GM18873 (cell line): ENCODE data around the gene PPP1R12A.
"Not testable (repeated sequence)": the region's sequence is repeated elsewhere in the genome, so short reads cannot be mapped to it uniquely, and the experiment has no call there.

Experiments used
- ATAC-seq: cut with Tn5 transposase; IDR thresholded peaks from one replicate; pipeline ENCODE4 v1.9.1; 2021; ENCODE audit warnings: mild to moderate bottlenecking, moderate library complexity, moderate number of reproducible peaks; ENCODE audit not compliant: unreplicated experiment, low FRiP score

PPP1R12A gene

DNA sequence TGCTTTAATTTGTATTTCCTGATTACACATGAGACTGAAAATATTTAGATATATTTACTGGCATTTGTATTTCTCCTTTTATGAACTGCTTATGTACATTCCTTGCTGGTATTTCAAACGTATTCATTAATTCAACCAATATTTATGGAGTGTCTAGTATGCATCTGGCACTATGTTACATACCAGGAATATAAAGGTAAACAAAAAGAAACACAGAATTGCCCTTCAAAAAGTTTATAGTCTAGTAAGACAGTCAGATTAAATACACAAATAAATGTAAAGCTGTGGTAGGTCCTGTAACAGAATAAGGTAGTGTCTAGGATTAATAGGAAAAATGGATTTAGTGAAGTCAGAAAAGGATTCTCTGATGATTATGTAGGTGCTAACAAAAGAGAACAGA, 87.5 kb downstream of the PPP1R12A start:
- no peak for ATAC-seq

DNA sequence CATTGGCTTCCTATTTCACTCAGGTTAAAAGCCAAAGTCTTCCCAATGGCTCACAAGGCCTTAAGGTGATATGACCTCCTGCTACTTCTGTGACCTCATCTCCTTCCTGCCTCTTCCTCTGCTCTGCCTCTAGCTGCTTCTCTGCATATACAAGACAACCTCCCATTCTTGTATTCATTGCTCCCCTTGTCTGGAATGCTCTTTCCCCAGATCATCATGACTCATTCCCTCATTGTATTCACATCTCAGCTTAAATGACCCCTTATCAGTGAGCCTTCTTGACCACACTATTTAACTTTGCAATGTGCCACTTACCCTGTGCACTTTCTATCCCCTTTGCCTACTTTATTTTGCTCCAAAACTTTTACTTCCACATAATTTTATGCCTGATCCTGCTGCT, 90.2 kb downstream of the PPP1R12A start:
- no peak for ATAC-seq

DNA sequence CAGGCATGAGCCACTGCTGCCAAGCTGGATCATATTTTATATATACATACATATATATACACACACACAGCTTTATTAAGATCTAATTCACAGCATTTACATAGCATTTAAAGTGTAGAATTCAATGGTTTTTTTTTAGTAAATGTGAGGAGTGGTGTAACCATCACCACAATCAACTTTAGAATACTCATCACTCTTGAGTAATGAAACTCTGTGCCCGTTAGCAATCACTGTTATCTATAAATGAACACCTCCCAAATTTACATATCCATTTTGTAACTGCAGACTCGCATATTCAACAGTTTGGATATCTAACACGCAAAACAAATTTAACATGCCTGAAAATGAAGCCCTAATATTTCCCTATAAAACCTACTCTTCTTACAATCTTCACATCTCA, 90.9 kb downstream of the PPP1R12A start:
- ATAC-seq, result no peak

DNA sequence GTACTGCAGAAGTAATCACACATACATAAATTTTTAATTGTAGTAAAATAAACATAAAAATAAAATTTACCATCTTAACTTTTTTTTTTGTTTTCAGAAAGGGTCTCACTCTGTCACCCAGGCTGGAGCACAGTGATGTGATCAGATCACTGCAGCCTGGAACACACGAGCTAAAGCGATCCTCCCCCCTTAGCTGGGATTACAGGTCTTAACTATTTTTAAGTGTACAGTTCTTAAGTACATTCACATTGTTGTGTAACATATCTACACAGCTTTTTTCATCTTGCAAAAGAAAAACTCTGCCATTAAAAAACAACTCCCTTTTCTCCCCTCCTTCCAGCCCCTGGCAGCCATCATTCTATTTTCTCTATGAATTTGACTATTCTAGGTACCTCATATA, 92.3 kb downstream of the PPP1R12A start:
- ATAC-seq, result no peak

DNA sequence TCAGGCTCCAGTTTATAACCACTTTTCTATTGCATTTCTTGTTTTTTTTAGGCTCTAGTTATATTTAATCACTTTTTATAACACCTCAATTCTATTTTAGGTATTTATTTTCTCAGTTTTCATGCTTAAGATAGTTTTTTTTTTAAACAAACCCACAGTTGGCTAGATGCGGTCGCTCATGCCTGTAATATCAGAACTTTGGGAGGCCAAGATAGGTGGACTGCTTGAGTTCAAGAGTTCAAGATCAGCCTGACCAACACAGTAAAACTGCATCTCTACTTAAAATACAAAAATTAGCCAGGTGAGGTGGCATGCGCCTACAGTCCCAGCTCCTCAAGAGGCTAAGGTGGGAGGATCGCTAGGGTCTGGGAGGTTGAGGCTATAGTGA, 93.0 kb downstream of the PPP1R12A start:
- no peak for ATAC-seq

DNA sequence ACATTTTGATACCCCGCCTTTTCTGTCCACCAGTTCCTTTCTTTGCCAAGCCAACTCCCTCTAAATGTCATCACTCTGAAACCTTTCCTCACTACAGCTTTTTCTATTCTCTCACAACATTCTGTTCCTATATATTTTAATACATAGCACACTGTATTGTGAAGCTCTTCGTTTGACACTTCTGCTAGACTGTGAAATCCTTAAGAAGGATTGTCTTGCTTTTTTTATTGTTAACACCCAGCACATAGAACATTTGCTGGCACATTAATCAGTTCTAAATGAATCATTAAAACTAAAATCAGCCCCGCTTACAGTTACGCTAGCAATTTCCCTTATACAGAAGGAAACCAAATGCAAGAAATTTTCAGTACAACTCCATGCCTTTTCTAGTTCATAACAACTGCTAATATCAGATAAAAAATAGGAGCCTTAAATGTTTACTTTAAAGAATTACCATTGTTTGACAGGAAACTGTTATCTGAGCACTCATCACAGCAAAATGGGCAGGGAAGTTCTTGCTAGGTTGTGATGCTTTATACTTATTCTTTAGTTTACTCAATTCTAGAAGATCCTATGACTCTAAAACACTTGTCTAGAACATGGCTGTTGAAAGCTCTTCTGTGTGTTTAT, 93.5 kb downstream of the PPP1R12A start:
- ATAC-seq, result no peak

DNA sequence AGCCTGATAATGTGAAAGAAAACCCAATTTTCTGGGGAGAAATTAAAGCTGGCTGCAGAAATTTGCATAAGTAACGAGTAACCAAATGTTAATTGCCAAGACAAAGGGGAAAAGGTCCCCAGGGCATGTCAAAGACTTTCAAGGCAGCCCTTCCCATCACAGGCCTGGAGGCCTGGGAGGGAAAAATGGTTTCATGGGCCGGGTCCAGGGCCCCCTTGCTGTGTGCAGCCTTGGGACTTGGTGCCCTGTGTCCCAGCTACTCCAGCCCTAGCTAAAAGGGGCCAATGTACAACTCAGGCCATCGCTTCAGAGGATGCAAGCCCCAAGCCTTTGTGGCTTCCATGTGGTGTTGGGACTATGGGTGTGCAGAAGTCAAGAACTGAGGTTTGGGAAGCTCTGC, 96.5 kb downstream of the PPP1R12A start:
- no peak for ATAC-seq

DNA sequence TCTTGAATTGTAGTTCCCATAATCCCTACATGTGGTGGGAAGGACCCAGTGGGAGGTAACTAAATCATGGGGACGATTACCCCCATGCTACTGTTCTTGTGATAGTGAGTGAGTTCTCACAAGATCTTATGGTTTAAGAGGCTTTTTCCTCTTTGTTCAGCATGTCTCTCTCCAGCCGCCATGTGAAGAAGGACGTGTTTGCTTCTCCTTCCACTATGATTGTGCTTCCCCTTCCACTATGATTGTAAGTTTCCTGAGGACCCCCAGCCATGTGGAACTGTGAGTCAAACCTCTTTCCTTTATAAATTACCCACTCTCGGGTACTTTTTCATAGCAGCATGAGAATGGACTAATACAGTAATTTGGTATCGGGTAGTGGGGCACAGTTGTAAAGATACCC, 97.3 kb downstream of the PPP1R12A start:
- no peak for ATAC-seq

DNA sequence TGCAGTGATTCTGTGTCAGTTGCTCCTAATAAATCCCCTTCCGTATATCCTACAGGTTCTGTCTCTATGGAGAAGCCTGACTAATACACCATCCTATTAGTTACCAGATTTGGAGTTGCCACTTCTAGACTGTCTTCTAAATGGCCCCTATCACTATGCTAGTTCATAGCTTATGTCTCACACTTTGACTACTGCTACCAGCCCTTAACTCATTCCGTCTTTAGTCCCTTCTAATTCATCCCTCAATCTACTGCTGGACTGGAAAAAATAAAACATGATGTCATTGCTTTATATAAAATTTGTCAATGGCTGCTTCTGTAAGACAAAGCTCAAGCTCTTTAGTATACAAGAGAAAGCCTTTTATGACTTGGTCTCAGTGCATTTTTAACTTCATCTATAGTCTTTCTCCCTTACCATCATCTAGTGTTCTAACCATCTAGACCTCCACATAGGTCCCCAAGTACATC, 99.5 kb downstream of the PPP1R12A start:
- no peak for ATAC-seq

DNA sequence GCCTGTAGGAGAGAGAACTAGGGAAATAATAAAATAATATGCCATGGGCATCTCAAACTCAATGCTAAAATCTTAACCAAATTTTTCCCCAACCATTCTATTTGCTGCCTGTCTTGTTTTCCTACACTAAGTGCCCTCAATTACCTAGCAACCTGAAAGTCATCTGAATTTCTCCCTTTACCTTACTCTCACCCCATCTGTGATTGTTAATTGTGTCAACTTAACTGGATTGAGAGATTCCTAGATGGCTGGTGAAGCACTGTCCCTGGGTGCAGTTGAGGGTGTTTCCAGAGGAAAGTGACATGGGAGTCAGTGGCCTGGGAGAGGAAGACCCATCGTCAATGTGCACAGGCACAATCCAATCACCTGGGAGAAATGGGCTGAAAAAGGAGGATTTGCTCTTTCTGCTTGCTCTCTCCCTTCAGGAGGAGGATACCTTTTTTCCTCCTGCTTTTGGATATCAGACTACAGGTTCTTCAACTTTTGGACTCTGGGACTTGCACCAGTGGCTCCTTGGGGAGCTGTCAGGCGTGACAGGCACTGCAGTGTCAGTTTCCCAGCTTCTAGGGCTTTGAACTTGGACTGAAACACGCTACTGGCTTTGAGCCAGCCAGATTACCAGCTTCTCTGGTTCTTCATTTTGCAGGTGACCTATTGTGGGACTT, 100.1 kb downstream of the PPP1R12A start:
- no peak for ATAC-seq

DNA sequence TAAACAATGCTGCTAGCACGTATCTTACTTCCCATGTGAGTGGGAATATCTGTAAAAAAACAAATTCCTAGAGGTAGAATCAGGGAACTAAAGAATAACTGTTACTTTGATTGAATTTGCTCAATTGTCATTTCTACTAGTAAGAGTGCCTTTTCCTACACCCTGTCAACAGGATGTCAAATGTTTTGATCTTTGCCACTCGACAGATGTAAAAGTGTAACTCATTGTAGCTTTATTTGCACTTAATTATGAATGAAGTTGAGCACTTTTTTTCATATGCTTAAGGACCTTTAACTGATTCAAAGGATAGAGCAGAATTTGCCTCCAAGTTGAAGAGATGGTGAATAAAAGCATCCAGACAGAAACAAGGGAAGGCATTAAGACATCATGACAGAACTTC, 104.5 kb downstream of the PPP1R12A start:
- no peak for ATAC-seq

DNA sequence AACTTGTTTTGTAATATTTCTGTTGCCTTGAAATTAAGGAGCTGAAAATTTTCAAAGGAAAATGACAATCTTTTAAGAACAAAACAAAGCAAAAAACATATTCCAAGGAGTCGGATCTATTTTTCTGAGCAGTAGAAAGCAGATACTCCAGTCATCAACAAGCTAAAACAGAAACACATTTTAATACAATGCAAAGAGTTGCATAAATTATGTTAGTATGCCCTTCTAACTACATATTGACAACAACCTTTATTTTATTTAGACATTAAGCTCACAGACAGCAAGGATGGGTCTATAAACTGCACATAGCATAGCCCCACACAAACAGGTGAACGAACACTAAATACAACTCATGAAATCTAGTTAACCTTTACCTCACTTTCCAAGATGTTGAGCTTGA, 106.0 kb downstream of the PPP1R12A start:
- no peak for ATAC-seq

DNA sequence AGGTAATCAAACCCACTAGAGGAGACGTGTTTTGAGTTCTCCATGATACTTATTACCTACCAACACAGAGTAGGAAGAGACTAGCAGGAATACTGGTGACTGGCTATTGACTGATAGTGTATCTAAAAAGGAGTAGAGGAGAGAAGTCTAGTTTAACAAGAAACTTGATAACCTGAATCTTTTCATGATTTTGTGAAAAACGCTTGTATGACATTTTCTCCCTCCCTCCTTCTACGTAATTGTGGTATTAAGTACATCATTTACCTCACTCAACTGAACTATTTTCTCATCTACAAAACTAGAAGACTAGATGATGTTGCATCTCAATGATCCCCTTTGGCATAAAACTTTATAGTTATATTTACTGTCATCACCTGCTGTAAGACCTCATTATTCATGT, 107.4 kb downstream of the PPP1R12A start:
- ATAC-seq, result no peak

DNA sequence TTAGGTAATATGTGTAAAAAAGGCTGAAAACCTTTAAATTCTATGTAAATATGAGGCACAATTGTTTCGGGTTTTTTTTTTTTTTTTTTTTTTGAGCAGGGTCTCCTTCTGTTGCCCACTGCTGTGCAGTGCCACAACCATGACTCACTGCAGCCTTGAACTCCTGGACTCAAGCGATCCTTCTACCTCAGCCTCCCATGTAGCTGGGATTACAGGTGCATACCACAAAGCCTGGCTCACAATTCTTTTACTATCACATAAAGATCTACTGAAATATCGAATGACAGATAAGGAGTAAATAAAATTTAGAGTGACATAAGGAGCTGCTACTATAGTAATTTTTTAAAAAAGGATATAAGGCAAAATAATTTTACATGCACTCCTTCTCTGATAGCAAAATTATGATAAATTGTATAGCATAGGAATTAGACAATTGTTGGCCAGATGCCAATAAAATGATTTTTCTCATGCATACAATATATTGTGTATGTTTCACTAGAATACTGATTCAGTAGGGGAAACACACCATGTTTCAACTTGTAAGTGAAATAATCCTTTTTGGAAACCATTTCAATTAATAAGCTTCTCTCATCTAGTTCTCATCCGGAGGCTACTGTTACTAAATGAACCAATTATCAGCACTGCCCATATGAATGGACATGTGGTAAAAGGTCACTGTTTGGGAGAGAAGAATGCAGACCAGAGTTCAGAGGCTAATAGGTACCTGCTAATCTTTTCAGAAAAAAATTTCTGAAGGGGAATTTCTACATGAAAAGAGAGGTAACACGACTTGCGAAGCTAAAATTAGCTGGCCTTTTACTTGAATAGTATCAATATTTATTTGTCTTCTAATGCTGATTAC, 108.4 kb downstream of the PPP1R12A start:
- ATAC-seq, result no peak

DNA sequence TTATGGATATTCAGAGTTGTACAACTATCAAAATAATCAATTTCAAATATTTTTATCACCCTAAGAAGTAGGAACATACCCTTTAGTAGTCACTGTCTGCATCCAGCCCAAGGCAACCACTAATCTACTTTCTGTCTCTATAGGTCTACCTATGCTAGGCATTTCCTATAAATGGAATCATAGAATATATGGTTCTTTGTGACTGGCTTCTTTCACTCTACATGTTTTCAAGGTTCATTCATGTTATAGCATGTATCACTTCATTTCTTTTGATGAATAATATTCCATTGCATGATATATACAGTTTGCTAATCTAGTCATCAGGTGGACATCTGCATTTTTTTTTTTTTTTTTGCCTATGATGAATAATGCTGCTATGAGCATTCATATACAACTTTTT, 112.4 kb downstream of the PPP1R12A start:
- no peak for ATAC-seq

DNA sequence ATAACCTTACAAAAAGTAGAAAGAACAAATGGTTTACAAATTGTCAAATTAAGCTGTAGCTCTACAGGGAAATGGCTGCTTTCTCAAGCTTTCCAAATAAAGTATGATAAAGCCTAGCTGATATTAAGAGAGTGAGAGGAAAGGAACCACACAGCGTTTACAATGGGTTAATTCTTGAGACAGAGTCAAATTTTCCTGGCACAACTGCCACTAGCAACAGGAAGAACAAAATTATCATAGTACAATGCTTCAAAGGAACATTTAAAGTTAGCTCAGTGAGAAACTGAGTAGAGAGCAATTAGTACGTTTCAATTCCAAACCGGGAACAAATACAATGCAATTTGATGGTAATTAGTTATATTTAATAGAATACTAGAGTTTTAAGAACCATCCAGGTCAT, 116.0 kb downstream of the PPP1R12A start:
- no peak for ATAC-seq

DNA sequence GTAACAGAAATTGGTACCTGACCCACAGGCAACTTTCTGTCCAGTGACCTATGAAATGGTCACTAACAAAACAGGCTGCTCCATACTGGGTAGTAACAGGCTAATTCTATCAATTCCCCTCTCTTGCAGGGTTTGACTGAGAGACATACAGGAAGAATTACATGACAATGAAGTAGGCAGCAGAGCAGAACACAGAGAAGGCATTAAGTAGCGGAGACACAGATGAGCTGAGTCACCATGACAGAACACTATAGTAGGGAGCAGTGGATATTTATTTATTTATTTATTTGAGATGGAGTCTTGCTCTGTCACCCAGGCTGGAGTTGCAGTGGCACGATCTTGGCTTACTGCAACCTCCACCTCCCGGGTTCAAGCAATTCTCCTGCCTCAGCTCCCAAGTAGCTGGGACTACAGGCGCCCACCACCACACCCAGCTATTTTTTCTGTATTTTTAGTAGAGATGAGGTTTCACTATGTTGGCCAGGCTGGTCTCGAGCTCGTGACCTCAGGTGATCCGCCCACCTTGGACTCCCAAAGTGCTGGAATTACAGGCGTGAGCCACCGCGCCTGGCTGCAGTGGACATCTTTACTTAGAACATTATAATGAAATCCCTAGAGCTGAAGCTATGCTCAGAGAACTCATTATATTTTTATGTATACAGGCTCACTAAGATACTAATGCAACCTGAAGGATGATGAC, 150.4 kb downstream of the PPP1R12A start:
- not testable (repeated sequence) for ATAC-seq

DNA sequence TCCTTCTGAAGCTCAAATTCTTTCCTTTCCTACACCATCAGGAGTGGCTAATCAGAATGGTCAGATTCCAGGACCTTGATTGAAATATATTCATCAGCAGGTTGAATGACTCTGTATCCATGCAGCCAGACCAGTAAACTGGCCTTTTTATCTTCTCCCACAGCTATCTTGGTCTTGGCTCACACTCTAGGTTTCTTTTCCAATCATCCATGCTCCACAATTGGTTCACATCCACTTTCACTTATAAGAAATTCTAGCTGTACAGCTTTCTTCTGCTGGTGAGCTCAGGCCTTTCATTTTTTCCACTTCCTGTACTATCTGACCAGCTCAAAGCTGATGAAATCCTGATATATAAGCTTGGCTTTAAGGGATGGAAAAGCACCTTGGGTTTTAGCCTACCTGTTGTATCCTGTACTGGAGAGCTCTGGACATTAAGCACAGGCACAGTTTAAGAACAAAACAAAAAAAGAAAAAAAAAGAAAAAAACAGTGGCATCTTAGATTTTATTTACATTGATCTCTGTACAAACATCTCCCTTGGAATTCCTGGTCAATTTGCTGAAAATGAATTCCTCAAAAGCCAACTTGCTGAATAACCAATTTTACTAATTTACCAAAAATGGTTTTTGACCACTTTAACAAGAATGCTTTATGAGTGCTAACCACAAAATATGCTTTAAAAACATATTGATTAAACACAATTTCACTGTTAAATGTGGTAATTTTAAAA, 152.6 kb downstream of the PPP1R12A start:
- no peak for ATAC-seq

DNA sequence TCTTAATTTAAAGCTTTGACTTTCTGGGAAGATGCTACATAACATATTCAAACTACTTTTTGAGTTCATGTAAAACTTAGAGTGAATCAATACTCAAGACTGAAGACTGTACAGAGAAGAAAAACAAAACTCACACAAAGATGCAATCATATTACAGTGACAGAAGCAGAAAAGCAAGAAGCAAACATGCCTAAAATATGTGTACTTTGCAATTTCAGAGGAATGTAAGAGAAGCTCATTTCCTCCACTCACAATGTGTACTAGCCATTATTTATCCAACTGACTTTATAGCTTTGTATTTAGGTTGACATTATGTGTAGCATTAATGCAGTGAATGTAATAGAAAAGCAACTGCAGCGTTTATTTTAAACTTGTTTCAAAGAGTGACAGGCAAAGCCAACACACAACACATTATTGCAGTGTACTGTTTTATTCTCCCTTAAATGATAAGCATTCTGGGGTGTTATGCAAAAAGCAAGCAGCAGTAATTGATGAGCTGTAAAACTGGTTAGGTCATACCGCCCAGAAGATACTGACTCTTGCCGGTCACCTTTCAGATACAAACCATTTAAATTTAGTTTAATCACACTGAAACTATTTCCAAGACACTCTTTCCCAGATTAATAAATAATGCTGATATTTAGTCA, 156.0 kb downstream of the PPP1R12A start:
- no peak for ATAC-seq

DNA sequence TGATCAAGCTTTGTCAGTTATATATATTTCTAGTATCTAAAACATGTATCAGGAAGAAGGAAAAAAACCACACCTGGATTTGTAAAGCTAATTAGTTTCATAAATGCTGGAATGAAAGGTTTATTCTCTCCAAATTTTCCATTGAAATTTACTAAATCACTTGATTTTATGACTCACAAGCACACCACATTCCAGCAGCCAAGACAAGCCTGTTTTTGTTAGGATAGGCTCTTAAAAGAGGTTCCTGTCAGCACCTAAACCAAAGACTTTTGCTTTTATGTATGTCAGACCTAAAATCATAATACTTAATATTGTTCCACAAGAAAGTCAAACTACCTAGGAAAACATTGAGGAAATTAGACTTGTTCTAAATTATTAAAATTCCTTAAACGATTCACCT, 158.8 kb downstream of the PPP1R12A start:
- ATAC-seq, result no peak
